ENCODE results near the gene PRELP.

PRELP gene

DNA sequence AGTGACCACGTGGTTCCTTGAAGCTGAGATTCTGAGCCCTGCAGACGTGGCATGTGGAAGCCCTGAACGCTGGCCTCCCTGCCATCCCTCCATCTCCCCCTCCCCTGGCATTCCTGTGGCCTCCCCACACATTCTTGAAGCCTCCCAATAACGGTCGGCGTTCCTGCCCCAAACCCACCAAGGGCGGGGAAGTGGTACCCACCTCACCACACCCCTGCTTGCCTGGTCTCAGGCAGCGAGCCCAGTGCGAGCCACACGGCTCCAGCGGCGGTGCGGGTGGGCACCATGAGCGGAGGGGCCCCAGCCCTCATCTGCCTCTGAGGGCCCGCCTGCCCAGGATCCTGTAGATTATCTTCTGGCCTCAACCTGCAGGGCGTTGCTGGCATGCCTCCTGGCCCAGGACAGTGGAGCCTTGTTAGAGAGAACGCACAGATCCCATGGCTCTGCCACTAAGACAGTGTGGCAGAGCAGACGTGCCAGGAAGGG, 20.6 kb upstream of the PRELP start:
- DNase-seq: no peak

DNA sequence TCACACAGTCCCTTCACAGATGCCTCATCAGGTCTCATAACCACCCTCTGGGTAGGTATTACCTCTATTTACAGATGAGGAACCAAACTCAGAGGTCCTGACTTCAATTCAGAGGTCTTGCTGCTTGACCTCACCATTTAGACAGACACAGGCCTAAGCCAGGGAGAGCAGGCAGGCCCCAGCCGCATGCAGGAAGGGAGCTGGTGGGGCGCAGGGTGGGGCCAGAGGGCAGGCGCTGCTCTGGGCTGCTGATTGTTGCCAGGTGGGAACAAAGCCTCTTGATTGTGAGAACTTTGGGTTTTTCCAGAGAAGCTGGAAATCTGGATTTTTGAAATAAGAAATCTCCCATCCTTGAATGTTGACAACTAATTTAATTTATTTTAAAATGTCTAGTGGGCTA, 19.9 kb upstream of the PRELP start:
- no peak for DNase-seq

DNA sequence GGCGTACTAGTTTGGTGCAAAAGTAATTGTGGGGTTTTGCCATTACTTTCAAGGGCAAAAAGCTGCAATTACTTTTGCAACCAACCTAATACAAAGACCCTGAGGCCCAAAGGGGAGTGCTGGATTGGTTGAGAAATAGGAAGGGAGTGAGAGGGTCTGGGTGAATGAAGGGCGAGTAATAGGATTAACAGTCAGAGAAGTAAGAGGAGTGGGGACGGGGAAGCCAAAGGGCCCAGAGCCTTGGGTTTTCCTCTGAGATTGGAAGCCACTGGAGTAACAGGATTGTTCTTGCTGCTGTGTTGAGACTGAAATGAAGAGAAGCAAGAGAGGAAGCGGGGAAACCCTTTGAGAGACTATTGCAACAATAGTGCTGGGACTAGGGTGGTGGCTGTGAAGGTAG, 19.0 kb upstream of the PRELP start:
- DNase-seq: no peak

DNA sequence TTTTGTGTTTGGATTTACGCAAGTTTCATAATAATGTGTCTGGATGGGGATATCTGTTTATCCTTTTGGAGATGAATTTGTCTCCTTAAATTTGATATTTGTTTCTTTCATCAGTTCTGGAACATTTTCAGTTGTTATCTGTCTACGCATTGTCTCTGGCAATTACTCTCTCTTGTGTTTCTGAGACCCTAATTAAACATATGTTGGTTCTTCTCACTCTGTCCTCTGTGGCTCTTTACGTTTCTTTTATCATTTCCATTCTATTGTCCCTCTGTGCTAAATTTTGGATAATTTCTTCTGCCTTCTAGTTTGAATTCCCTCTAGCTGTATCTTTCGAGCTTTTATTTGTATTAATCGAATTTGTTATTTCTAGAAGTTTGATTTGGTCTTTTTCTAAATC, 17.5 kb upstream of the PRELP start:
- DNase-seq: no peak

DNA sequence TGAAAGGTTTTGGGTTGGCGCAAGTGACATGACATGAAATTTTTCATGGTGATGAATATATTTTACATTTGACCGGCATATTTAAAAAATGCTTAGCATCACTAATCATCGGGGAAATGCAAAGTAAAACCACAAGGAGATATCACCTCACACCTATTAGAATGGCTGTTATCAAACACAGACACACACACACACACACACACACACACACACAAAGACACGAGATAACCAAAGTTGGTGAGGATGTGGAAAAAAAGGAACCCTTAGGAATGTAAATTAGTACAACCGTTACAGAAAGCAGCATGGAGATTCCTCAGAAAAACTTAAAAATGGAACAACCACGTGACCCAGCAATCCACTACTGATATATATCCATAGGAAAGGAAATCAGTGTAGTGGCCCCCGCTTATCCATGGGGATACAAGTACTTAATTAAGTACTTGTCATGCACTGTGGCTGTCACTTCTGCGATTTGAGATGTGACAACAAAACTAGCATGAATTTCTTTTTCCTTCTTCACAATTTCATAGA, 15.9 kb upstream of the PRELP start:
- peak; percentile 33 for DNase-seq

DNA sequence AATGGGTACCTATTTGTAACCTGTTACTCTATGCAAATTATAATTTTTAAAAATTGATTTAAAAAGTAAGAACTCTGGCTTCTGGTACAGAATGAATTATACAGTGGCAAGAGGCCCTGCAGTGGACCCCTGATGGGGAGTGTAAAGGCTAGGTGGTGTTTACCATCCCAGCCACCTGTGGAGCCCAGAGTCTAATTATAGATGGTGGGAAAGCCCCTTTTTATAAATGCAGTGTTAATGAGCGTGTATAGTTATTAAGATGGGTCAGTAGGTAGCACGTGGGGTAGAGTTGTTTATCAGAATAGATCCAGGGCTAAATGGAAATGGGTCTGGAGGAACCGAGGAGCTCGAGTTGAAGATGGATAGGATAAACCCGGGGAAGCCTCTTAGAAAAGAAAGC, 13.9 kb upstream of the PRELP start:
- no peak for DNase-seq

DNA sequence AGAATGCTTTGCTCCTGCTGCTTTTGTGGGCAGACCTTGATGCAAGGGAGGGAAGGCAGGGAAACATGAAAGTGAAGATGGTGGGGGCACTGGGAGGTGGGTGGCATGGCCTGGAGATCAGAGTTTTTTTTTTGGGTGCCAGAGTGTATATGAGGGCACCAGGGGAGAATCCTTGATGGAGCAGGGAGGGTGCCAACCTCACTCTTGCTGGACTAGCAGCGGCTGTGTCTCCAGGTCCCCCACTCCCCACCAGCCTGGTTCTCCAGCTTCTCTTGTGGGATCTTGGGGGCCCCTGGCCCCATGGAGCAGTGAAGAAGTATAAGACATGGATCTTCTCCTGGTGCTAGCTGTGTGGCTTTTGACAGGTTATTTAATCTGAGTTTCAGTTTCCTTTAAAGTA, 13.5 kb upstream of the PRELP start:
- DNase-seq: no peak

DNA sequence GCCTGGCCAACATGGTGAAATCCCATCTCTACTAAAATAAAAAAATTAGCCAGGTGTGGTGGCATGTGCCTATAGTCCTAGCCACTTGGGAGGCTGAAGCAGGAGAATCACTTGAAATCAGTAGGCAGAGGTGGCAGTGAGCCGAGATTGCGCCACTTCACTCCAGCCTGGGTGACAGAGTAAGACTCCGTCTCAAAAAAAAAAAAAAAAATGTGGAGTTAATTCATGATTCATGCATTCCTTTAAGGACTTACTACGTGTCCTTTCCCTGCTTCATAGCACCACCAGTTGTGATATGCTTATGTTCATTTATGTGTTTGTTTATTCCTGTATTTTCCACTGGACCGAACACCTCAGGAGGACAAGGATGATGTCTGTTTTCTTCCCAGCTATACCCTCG, 12.7 kb upstream of the PRELP start:
- DNase-seq: peak; percentile 43

DNA sequence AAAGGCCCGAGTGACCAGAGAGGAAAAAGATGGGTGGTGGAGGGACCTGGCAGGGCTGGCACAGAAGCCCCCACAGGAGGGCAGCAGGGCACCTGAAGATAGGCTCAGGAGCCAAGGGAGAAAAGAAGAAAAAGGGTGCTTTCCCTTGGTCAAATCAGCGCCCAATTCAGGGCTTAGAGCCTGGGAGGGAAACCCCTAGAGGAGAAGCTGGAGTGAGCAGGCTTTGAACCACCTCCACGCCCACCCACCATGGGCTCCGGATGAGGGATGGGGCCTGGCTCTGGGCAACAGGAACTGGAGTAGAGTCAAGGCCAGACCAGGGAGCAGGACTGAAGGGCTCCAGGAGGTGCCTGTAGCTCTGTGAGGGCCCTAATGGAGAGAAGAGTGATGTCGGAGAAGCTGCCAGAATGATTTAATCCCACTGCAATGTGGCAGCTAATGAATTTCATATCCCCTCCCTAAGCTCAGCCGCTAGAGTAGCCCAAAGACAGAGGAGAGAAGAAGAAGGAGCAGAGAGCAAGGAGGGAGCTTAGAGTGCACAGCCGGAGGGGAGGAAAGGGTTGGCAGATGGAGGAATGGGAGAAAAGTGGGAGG, 12.0 kb upstream of the PRELP start:
- DNase-seq: peak; percentile 50

DNA sequence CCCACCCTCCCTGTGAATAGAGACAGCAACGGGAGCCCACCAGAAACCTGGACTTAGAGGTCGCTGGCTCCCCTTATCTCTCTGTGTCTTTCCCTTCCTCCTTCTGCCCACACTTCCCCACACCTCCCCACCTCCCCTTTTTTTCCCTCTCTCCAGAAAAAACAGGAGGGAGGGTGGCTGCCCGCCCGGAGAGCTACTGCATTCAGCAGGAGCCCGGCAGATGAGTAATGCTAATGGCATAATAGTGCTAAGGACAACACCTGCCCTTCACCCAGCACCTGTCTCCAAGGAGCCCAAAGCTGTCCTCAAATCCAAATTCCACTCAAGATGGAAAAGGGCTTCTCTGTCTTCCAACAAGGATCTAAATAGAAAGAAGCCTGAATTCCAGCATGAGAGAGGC, 11.4 kb upstream of the PRELP start:
- peak; percentile 47 for DNase-seq

DNA sequence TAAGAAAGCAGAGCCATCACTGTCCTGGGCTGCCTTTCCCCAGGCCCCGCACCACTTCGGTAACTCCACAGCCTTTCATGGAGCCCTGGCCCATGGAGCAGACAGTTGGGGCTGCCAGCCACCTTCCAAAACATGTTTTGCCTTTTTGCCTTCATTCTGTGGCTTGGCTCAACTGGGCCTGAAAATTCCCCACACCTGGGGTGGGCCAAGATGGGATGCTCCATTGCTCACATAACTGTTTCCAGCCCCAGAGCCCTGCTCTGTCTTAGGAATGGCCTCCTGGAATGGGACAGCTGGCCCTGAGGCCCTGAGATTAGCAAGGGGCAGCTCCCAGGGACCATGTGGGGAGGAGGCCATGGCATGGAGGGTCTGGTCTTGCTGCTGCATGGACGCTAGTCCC, 10.9 kb upstream of the PRELP start:
- DNase-seq: no peak

DNA sequence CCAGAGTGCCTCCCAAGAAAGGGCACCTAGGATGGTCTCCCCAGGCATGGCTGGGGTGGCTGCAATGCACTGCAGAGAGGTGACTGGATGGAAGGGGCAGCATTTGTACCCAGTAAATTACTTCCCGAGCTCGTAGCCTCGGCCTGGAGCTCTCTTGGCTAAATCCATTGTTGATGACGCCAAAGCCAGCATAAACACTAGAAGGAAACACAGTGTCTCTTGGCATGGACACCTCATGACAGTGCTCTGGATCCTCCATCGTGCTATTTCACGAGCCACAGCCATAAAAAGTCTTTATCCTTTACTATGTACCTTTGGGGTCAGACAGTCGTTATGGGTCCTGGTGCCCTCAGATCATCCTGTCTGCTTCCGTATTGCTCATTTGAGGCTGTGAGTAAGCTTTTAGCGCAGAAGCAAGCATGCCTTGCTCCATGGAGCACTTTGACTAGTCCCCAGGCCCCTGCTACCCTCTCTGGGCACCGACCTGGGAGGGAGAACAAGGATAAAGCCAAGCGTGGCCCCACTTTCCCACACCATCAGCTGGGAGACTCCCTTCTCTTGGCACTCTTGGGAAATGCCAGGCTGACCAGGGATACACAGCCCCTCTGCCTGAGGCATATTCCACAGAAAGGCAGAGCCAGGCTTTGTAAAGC, 10.3 kb upstream of the PRELP start:
- no peak for DNase-seq

DNA sequence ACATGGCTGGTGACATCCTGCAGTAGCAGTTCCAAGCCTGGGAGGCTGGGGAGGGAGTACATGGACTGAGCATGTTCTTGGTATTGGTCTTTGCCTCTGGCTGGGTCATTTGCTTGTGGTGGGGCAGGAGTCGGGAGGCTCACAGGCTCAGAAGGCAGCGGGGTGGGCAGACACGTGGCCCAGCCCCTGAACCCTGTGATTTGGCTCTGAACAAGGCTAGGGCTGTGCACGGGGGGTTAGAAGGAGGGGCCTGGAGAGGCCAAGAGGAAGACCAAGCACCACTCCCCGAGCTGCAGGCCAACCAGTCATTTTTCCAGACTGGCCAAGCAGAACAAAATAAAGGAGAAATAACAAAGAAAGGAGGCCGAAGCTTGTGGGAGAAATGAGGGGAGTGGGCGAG, 9.7 kb upstream of the PRELP start:
- no peak for DNase-seq

DNA sequence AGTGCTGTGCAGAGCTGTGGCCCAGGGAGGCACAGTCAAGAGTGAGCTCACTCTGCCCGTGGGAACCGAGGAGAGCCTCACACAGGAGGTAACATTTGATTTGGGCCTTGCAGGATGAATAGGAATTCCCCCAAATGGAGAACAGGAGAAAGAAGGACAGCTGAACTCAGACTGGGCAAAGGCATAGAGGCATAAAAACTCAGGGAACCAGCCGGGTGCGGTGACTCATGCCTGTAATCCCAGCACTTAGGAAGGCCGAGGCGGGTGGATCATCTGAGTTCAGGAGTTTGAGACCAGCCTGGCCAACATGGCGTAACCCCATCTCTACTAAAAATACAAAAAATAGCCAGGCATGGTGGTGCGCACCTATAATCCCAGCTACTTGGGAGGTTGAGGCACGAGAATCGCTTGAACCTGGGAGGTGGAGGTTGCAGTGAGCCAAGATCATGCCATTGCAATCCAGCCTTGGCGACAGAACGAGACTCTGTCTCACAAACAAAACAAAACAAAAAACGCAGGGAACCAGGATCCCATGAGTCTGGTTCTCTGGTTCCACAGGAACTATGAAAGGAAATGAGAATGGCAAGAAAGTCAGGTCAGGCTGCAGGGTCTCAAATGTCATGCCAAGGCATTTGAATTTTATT, 8.6 kb upstream of the PRELP start:
- peak; percentile 18 for DNase-seq

DNA sequence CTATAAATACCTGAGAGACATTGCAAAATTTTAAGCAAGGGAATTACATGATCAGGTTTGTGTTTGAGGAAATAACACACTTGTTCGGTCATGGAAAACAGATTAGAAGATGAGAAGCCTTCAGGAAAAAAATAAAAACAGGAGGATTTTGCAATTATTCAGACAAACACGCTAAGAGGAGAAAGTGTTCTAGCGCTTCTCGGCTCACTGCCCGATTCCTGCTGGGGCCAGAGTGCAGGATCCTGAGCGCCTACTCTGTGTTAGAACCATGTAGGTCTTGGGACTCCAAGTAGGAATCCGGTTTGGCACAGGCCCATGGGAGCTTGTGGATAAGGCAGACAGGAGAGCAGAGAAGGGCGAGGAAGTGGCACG, 8.1 kb upstream of the PRELP start:
- no peak for DNase-seq

DNA sequence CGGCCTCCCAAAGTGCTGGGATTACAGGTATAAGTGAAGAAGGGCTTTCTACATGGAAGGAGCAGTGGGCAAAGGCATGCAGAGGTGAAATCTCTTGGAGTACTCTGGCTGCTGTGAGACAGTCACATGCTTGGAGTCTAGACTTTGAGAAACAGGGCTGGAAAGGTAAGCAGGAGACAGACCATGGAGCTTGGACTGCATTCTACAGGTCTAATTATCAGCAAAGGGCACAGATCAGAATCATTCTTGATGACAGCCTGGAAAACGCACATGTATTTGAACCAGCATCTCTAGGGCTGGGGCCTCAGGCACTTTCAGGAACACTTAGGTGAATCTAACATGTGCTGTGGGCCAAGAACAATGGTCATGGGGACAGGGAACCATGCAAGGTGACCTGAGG, 7.3 kb upstream of the PRELP start:
- no peak for DNase-seq

DNA sequence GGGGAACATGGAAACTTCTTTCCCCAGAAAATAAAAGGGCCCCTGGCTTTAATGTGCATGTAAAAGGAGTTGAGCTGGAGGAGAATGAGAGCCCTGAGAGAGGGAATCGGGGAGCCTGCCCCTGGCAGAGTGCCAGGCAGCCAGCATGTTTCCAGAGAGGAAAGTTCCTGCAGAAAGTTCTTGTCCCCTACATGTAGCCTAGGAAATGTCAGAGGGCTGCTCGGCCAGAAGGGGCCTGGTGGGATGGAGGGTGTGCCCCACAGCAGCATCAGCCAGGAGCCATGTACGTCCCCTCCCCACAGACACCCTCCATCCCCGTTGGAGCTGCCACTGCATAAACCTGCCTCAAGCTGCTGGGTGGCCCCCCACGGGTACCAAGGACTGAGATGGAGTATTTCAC, 5.4 kb upstream of the PRELP start:
- no peak for DNase-seq

DNA sequence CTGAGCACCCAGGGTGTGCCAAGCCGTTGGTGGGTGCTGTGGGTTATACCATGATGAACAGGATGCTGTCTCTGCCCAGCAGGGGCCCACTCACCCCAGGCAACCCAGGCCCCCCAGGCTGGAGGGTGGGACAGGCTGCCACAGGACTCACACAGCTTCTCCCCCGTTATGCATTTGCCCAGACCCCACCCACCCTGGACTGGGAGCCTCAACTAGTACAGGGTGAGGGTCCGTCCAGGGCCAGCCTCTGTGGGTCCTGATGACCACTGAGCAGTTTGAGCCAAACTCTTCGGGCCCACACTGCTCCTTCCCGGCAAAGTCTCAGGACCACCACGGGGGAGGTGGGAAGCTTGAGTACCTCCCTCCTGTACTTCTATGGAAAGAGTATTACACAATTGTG, 3.8 kb upstream of the PRELP start:
- DNase-seq: no peak

DNA sequence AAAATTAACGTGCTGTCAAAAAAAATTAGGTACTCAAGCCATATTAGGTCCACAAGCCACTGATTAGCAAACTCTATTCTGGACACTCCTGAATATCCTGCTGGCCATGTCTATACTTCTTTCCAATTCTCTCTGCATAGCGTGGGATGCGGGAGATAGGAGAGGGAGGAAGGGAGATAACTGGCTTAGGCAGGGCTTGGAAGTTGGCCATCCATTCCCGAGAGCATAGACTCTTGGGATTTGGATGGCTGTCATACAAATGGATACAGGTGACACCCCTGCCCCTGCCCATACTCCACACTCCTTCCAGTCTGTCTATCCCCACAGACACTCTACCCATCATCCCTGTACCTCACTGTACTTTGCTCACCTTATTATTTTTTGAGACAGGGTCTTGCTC, 2.3 kb upstream of the PRELP start:
- no peak for DNase-seq

DNA sequence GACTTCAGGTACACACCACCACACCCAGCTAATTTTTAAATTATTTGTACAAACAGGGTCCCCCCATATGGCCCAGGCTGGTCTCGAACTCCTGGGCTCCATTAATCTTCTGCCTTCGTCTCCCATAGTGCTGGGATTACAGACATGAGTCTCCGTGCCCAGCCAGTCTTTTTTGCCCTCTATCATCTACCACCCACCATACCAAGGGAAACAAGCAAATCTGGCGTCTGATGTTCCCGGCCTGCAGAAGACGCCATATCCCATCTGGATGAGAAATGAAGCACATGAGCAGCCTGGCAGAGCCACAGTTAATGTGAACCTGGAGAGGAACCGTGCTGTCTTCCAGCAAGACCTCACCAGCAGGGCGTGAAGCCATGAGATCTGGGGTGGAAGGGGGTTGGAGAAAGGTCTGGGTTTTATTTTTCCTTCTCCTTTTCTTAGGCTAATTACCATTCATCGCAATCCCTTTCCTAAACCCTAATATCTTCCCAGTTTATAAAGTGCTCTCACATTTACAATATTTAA, 1.8 kb upstream of the PRELP start:
- no peak for DNase-seq

DNA sequence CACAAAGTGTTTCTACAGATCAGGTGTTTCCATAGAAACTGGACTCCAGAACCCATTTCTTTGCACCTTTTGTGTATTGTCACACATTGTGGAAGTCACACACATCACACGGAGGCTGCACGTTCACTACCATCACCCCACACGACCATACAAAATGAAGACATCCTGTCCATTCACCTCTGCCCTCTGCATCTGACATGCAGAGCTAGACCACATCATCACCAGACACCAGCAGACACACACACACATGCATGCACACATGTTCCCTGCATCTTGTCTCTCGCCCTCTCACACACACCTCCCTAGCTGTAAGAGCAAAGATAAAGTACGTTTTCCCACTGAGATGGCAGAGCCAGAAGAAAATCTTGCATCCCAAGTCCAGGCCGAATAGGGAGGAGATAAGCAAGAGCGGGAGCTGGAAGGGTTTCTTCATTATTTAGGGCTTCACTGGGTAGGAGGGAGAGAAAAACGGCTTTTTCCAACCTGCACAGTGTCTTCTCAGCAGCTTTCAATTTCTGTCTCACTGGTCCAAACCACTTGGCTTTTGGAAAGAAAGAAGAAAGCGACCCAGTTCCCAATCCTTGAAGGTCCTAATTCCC, 709 bp downstream of the PRELP start:
- DNase-seq: no peak

DNA sequence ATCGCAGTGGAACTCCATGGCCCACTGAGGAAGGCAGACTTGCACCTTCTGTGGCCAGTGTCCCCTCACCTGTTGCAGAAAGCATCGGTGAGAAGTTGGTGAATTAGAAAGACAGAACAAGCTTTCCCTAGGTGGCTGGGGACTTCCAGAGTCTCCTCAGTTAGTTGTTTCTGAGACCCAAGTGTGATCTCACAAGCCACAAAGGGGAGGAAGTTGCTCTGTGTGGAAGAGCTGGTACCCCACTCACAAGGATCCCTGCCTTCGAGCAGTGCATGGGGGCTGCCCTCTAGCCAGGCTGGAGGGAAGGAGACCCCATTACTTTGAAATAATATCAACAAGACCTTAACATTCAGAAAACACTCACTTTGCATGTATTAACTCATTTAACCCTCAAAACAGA, 2.1 kb downstream of the PRELP start:
- DNase-seq: no peak

DNA sequence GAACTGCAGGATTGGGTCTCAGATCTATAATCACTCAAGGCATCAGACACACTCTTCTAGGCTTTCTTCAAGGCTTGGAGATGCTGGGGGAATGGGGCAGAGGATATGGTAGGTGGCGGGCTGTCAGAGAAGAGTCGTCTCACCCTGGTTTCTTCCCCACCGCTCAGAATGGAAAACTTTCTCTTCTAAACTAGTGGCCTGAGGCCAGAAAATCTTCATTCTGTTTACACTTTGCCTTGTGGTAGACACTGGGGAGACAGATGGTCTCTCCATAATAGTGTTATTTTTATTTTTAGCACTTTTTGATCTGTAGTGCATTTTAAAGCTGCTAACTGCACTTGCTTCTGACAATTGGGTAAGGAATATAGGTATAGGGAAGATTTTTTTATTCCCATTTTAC, 2.6 kb downstream of the PRELP start:
- DNase-seq: no peak

DNA sequence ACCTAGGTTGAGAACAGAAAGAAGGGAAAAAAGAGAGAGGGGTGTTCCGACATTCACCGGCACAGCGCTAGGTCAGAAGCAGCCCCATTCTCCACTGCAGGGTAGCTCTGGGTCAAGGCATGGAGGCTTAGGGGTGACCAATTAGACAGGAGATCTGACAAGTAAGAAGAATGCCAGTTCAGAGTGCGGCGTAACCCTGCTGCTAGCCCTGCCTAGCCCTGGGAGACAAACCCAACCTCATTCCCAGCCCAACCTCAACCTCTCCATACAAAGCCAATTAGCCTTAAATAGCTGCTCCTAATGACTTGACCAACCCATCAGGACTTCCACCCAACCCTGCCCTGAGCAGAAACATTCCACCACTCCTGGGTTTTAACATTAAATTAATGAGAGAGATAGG, 3.4 kb downstream of the PRELP start:
- DNase-seq: no peak
